RWPE2 (cell line): ENCODE data around the gene PTPRU.
"Not testable (repeated sequence)": the region's sequence is repeated elsewhere in the genome, so short reads cannot be mapped to it uniquely, and the experiment has no call there.

ENCODE experiments used
- ATAC-seq: fragments of 200-7000 bp; cut with Tn5 transposase; 3 replicates; pipeline ENCODE4 v1.9.1; 2021; ENCODE audit warnings: low read depth
- DNase-seq: peaks from one replicate; pipeline ENCODE4 v3.0.0-alpha.2; 2020; ENCODE audit warnings: low spot score
- H3K27ac ChIP-seq: fragments of 450-650 bp; 2 replicates; pipeline ENCODE4 v1.5.1; 2017; ENCODE audit warnings: mild to moderate bottlenecking; ENCODE audit not compliant: poor library complexity, severe bottlenecking
- H3K27me3 ChIP-seq: fragments of 250-450 bp; sonication (Bioruptor Pico); 2 replicates; pipeline ENCODE4 v1.5.1; 2021; ENCODE audit warnings: mild to moderate bottlenecking, moderate library complexity; ENCODE audit not compliant: insufficient read depth, poor library complexity, severe bottlenecking
- H3K36me3 ChIP-seq: fragments of 250-450 bp; sonication (Bioruptor Pico); 2 replicates; pipeline ENCODE4 v1.5.1; 2020; ENCODE audit warnings: low read depth, mild to moderate bottlenecking, moderate library complexity
- H3K4me1 ChIP-seq: fragments of 250-450 bp; sonication (Bioruptor Pico); 2 replicates; pipeline ENCODE4 v1.5.1; 2021; ENCODE audit warnings: mild to moderate bottlenecking, moderate library complexity; ENCODE audit not compliant: insufficient read depth, poor library complexity, severe bottlenecking
- H3K4me3 ChIP-seq: fragments of 250-450 bp; sonication (Bioruptor Pico); 2 replicates; pipeline ENCODE4 v1.5.1; 2021; ENCODE audit warnings: mild to moderate bottlenecking, moderate library complexity; ENCODE audit not compliant: severe bottlenecking
- H3K9me3 ChIP-seq: fragments of 250-450 bp; sonication (Bioruptor Pico); 2 replicates; pipeline ENCODE4 v1.5.1; 2021; ENCODE audit warnings: mild to moderate bottlenecking, moderate library complexity; ENCODE audit not compliant: severe bottlenecking
- TF ChIP-seq, protein P1 (sequence below): fragments of 450-650 bp; IDR thresholded peaks from one replicate; pipeline ENCODE4 v1.5.1; 2017; ENCODE audit warnings: mild to moderate bottlenecking, moderate library complexity; ENCODE audit not compliant: poor library complexity, severe bottlenecking

PTPRU gene

DNA sequence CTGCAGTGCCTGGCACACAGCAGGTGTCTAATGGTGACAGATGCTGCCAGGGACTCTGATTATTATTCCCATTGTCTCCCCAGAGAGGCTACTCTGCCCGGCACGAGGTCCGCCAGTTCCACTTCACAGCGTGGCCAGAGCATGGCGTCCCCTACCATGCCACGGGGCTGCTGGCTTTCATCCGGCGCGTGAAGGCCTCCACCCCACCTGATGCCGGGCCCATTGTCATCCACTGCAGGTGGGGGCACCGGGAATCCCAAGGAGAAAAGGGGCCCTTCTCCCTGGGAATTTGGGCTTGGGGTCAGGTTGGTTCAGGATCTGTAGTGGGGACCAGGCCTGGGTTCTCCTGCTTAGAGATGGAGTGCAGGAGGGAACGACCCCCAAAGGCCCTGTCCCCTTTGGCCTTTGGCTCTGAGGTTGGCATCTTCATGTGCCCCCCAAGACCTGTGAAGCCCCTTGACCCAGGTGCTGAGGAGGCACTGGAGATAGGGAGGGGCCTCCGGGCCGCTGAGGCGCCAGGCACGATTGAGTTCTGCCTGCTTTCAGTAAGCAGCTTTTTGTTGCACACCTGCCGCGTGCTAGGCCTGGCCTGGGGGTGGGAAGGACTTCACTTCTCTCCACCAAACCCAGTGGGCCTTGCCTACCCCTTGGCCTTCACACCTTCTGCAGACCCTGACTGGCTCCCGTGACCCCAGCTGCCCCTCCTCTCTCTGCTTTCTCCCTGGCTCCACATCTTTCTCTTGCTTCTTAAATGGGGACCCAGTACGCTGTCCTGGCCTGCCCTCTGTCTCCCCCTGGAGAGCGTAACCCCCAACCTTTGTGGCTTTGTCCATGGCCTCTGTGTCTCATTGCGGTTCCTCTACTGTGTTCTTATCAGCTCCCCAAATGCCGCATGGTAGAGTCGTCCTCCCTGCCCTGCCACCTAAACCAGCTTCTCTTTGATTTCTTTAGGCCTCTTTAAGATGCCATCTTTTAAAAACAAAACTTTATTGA is 76.4 kb downstream of the PTPRU start:
- TF ChIP-seq, protein P1, sequence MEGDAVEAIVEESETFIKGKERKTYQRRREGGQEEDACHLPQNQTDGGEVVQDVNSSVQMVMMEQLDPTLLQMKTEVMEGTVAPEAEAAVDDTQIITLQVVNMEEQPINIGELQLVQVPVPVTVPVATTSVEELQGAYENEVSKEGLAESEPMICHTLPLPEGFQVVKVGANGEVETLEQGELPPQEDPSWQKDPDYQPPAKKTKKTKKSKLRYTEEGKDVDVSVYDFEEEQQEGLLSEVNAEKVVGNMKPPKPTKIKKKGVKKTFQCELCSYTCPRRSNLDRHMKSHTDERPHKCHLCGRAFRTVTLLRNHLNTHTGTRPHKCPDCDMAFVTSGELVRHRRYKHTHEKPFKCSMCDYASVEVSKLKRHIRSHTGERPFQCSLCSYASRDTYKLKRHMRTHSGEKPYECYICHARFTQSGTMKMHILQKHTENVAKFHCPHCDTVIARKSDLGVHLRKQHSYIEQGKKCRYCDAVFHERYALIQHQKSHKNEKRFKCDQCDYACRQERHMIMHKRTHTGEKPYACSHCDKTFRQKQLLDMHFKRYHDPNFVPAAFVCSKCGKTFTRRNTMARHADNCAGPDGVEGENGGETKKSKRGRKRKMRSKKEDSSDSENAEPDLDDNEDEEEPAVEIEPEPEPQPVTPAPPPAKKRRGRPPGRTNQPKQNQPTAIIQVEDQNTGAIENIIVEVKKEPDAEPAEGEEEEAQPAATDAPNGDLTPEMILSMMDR: no peak
- DNase-seq (no peak), ATAC-seq (no peak)
- peaks cover 13% of the 10 kb centered on the region for H3K36me3 ChIP-seq
- H3K9me3 ChIP-seq: no peaks in the 10 kb centered on the region
- H3K27me3 ChIP-seq: no peaks in the 10 kb centered on the region
- no peak overlapping the region for H3K27ac ChIP-seq
- H3K4me3 ChIP-seq: no peak overlapping the region
- H3K4me1 ChIP-seq: no peaks in the 10 kb centered on the region

DNA sequence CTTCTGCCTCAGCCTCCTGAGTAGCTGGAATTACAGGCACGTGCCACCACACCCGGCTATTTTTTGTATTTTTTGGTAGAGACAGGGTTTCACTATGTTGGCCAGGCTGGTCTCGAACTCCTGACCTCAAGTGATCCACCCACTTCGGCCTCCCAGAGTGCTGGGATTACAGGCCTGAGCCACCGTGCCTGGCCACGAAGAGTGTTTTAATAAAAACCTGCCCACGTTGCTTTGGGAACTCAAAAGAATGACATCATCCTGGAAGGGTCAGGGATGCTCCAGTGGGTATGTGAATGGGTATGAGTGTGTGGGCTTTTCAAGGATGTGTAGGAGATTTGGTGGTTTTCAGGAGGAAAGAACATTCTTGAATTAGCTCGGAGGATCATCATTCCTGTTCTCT is 78.4 kb downstream of the PTPRU start:
- not testable (repeated sequence) for H3K27me3 ChIP-seq, H3K9me3 ChIP-seq, DNase-seq, H3K27ac ChIP-seq, H3K4me3 ChIP-seq, ATAC-seq, H3K4me1 ChIP-seq
- H3K36me3 ChIP-seq: peaks cover 13% of the 10 kb centered on the region

DNA sequence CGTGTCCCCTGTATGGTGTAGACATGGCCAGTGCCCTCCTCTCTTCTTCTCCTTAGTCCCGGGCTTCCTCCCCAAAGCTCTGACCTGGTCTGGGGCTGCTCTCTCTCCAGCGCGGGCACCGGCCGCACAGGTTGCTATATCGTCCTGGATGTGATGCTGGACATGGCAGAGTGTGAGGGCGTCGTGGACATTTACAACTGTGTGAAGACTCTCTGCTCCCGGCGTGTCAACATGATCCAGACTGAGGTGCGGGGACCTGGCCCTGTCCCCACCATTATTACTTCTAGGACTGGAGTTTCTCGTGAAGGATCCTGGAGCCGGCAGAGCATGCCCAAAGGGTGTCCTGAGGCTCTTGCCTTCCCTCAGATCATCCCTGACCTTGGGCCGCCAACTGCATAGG is 78.9 kb downstream of the PTPRU start:
- Histone ChIP-seq H3K36me3 (peaks cover 13% of the 10 kb centered on the region), H3K4me3 (no peak overlapping the region), H3K27me3 (no peaks in the 10 kb centered on the region), H3K9me3 (no peaks in the 10 kb centered on the region), H3K27ac (no peak overlapping the region), H3K4me1 (no peaks in the 10 kb centered on the region)
- no peak for DNase-seq
- TF ChIP-seq, protein P1: no peak
- ATAC-seq: no peak

DNA sequence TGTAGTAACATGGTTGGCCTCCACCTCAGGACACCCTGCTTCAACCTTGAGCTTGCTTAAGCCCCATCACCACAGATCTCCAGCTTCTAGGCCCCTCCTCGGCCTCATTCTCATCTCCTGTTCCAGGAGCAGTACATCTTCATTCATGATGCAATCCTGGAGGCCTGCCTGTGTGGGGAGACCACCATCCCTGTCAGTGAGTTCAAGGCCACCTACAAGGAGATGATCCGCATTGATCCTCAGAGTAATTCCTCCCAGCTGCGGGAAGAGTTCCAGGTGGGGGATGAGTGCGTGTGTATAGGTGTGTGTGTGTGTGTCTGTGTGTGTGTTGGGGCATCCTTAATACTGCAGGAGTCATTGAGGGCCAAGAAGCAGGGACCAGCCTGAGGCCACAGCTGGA is 79.6 kb downstream of the PTPRU start:
- Histone ChIP-seq H3K27ac (no peak overlapping the region), H3K9me3 (no peaks in the 10 kb centered on the region), H3K36me3 (peaks cover 13% of the 10 kb centered on the region), H3K27me3 (no peaks in the 10 kb centered on the region), H3K4me3 (no peak overlapping the region), H3K4me1 (no peaks in the 10 kb centered on the region)
- DNase-seq: no peak
- TF ChIP-seq, protein P1: no peak
- ATAC-seq: no peak

DNA sequence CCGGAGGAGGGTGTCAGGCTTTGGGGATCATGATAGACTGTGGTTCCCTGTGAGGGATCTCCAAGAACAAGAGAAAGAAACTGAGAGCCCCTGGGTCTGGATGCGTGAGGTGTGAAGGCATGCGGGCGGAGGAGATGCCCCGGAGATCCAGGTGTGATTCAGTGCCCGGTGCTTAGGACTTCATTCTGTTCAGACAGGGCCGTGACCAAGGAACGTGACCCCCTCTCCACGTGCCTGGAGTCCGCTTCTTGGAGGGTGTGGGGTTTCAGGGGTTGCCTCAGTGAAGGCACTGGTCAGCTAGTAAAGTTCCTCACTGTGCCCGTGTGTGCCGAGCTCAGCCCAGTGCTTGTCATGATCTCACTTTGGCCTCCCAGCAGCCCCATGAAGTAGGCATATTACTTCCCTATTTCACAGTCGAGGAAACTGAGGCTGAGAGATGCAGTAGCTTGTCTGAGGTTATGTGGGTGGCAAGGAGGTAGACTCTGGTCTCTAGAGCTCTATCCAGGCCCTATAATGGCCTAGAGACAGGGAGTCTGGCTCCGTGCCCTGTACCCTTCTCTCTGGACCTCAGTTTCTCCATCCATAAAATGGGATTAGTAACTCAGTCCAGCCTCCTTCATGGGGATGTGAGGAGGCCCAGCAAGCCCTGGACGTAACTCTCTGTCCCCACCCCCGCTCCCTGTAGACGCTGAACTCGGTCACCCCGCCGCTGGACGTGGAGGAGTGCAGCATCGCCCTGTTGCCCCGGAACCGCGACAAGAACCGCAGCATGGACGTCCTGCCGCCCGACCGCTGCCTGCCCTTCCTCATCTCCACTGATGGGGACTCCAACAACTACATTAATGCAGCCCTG is 81.0 kb downstream of the PTPRU start:
- Histone ChIP-seq H3K36me3 (peaks cover 13% of the 10 kb centered on the region), H3K4me3 (no peak overlapping the region), H3K27ac (no peak overlapping the region), H3K27me3 (no peaks in the 10 kb centered on the region), H3K4me1 (no peaks in the 10 kb centered on the region), H3K9me3 (no peaks in the 10 kb centered on the region)
- ATAC-seq (no peak), DNase-seq (no peak)
- TF ChIP-seq, protein P1: no peak
